ENCODE results near the gene MOB3C. TPM values are rescaled to one million over a fixed set of nuclear protein-coding genes. Genes with fewer than 3 reads are reported as not detected.

MOB3C gene
- total RNA-seq, 1 experiment from 2014 or later: 13.2 TPM

- BruUV-seq (replicated peaks): no TSS peak
- peak; percentile 97 for DNase-seq
- peak overlapping the region; percentile 88 for H3K9ac ChIP-seq (ENCODE audit: low read length)
Measured at GRCh38 chr1:46611691-46612221, 4.9 kb downstream of the MOB3C start.

GRCh38 chr1:46607345-46608130 lies 9.1 kb downstream of the MOB3C start:
- H4K20me1 ChIP-seq (ENCODE audit: low read length): no peaks in the 10 kb centered on the region
- no peak overlapping the region for H3K4me2 ChIP-seq (ENCODE audit: low read length)
- no peak overlapping the region for H3K27ac ChIP-seq (ENCODE audit: low read length)
- H3F3A ChIP-seq (ENCODE audit: low read length, unreplicated experiment): peaks cover 5% of the 10 kb centered on the region
- H3K4me3 ChIP-seq (ENCODE audit: low read length): no peak overlapping the region
- H3K9me3 ChIP-seq (ENCODE audit: low read length): no peaks in the 10 kb centered on the region
- H3K4me1 ChIP-seq (ENCODE audit: insufficient read depth, low read length): peaks cover 48% of the 10 kb centered on the region
- DNase-seq: no peak
- ChIA-PET CTCF (no interaction called here), POLR2A (ENCODE audit: unreplicated experiment) (interaction anchor here (0.6 kb wide), 1 partner anchor 10 kb away, joined by 3 read pairs; no protein-coding TSS in a partner anchor)
- no peaks in the 10 kb centered on the region for H3K9me2 ChIP-seq (replicated peaks; ENCODE audit: low read length)
- H3K9ac ChIP-seq (ENCODE audit: low read length): no peak overlapping the region
- H3K79me2 ChIP-seq (ENCODE audit: low read length): peaks cover 25% of the 10 kb centered on the region
- BruUV-seq (replicated peaks): no TSS peak
- H3K27me3 ChIP-seq (ENCODE audit: low read length): no peaks in the 10 kb centered on the region
- intact Hi-C loops (cut with micrococcal nuclease): no loop called here
- H3K36me3 ChIP-seq (ENCODE audit: low read depth, low read length): peaks cover 20% of the 10 kb centered on the region; the same call in 1 of the 2 replicates
- ATAC-seq: no peak
- H2AFZ ChIP-seq (ENCODE audit: low read length): no peak overlapping the region
- no peak for TF ChIP-seq EZH2 (IDR thresholded peaks at IDR 0.05; ENCODE audit: low read length, unreplicated experiment)
- no peak for TF ChIP-seq CTCF (conservative IDR thresholded peaks at IDR 0.05; ENCODE audit: low read depth, low read length)

More at GRCh38 chr1:46611691-46612221, 4.9 kb downstream of the MOB3C start:
- peak overlapping the region; percentile 74 for H3K4me2 ChIP-seq (ENCODE audit: low read length)
- H3K9me2 ChIP-seq (replicated peaks; ENCODE audit: low read length): no peaks in the 10 kb centered on the region
- H3K9me3 ChIP-seq (ENCODE audit: low read length): no peaks in the 10 kb centered on the region
- peak overlapping the region; percentile 37 for H3K4me3 ChIP-seq (ENCODE audit: low read length)
- H3K36me3 ChIP-seq (ENCODE audit: low read depth, low read length): peaks cover 20% of the 10 kb centered on the region; the same call in 1 of the 2 replicates
- peaks cover 33% of the 10 kb centered on the region for H3K79me2 ChIP-seq (ENCODE audit: low read length)
- intact Hi-C loops (cut with micrococcal nuclease): no loop called here
- POLR2A ChIA-PET (ENCODE audit: unreplicated experiment): no interaction called here
- H3K27me3 ChIP-seq (ENCODE audit: low read length): no peaks in the 10 kb centered on the region
- ATAC-seq: peak; percentile 77
- no peaks in the 10 kb centered on the region for H3F3A ChIP-seq (ENCODE audit: low read length, unreplicated experiment)
- CTCF ChIA-PET: interaction anchor here (0.6 to 1.0 kb wide), 2 partner anchors 10 to 226 kb away, joined by 3 to 4 read pairs; no protein-coding TSS in a partner anchor
- H2AFZ ChIP-seq (ENCODE audit: low read length): peak overlapping the region; percentile 2; the same call in 1 of the 2 replicates
- H4K20me1 ChIP-seq (ENCODE audit: low read length): no peaks in the 10 kb centered on the region
- peak overlapping the region; percentile 97 for H3K27ac ChIP-seq (ENCODE audit: low read length)
- H3K4me1 ChIP-seq (ENCODE audit: insufficient read depth, low read length): peaks cover 52% of the 10 kb centered on the region
- TF ChIP-seq EZH2 (IDR thresholded peaks at IDR 0.05; ENCODE audit: low read length, unreplicated experiment) (no peak), EZH2phosphoT487 (IDR thresholded peaks at IDR 0.05; ENCODE audit: borderline replicate concordance, low read length) (no peak), CTCF (conservative IDR thresholded peaks at IDR 0.05; ENCODE audit: low read depth, low read length) (no peak)
